Parathyroid adenoma (tissue), 2 donors: Measurements from ENCODE around the gene CD74.

Experiments used
- H2AFZ ChIP-seq: fragments of 300-600 bp; sonication (generic); one replicate; pipeline ENCODE4 v1.7.0; 2017; ENCODE audit warnings: antibody characterized with exemption, mild to moderate bottlenecking
- H3K27ac ChIP-seq: fragments of 300-600 bp; sonication (generic); one replicate; pipeline ENCODE4 v1.7.0; 2017
- H3K27me3 ChIP-seq: fragments of 300-600 bp; sonication (generic); one replicate; pipeline ENCODE4 v1.7.0; 2017; ENCODE audit warnings: low read length; ENCODE audit not compliant: control insufficient read depth, insufficient read depth
- H3K36me3 ChIP-seq: fragments of 300-600 bp; sonication (generic); one replicate; pipeline ENCODE4 v1.7.0; 2017; ENCODE audit warnings: low read length; ENCODE audit not compliant: control insufficient read depth, insufficient read depth
- H3K4me1 ChIP-seq: fragments of 300-600 bp; sonication (generic); one replicate; pipeline ENCODE4 v1.7.0; 2017; ENCODE audit warnings: control low read depth
- H3K4me2 ChIP-seq: fragments of 300-600 bp; sonication (generic); one replicate; pipeline ENCODE4 v1.7.0; 2017; ENCODE audit warnings: low read length
- H3K4me3 ChIP-seq: fragments of 300-600 bp; sonication (generic); one replicate; pipeline ENCODE4 v1.7.0; 2017; ENCODE audit warnings: low read depth, low read length
- H3K79me2 ChIP-seq: fragments of 300-600 bp; sonication (generic); one replicate; pipeline ENCODE4 v1.7.0; 2017; ENCODE audit warnings: control low read depth
- H3K9ac ChIP-seq: fragments of 300-600 bp; sonication (generic); one replicate; pipeline ENCODE4 v1.7.0; 2017; ENCODE audit warnings: mild to moderate bottlenecking
- H3K9me3 ChIP-seq: fragments of 300-600 bp; sonication (generic); one replicate; pipeline ENCODE4 v1.7.0; 2017; ENCODE audit warnings: low read length; ENCODE audit not compliant: control insufficient read depth
- TF ChIP-seq, protein P1 (sequence below): fragments of 300-600 bp; sonication (generic); IDR thresholded peaks from one replicate; pipeline ENCODE4 v1.7.0; 2017; ENCODE audit warnings: antibody characterized with exemption, mild to moderate bottlenecking
- donor health status: primary hyperparathyroidism.

CD74 gene

DNA sequence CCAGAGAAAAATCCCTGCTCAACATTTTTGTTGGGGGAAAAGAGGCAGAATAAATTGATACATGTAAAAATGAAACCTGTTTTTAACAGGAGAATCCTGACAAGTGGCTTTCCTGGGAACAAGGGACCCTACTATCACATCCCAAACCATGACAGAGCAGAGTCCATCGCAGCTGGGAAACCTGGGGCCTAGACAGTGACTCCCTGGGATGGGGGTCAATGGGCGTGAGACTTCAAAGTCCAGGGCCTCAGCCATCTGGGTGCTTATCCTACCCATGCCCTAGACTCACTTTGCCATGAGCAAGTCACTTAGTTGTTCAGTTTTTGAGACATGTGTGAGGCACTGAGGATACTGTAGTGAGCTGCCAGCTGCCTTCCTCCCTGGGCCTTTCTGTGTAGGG, 49.5 kb downstream of the CD74 start:
- Histone ChIP-seq H3K4me2 (no peak overlapping the region), H3K4me3 (no peak overlapping the region), H3K9me3 (no peaks in the 10 kb centered on the region), H3K4me1 (peaks cover 4% of the 10 kb centered on the region), H3K79me2 (peaks cover 5% of the 10 kb centered on the region), H3K27me3 (no peaks in the 10 kb centered on the region), H3K36me3 (no peaks in the 10 kb centered on the region), H3K9ac (no peak overlapping the region), H2AFZ (no peak overlapping the region), H3K27ac (no peak overlapping the region)
- TF ChIP-seq, protein P1, sequence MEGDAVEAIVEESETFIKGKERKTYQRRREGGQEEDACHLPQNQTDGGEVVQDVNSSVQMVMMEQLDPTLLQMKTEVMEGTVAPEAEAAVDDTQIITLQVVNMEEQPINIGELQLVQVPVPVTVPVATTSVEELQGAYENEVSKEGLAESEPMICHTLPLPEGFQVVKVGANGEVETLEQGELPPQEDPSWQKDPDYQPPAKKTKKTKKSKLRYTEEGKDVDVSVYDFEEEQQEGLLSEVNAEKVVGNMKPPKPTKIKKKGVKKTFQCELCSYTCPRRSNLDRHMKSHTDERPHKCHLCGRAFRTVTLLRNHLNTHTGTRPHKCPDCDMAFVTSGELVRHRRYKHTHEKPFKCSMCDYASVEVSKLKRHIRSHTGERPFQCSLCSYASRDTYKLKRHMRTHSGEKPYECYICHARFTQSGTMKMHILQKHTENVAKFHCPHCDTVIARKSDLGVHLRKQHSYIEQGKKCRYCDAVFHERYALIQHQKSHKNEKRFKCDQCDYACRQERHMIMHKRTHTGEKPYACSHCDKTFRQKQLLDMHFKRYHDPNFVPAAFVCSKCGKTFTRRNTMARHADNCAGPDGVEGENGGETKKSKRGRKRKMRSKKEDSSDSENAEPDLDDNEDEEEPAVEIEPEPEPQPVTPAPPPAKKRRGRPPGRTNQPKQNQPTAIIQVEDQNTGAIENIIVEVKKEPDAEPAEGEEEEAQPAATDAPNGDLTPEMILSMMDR = no peak

DNA sequence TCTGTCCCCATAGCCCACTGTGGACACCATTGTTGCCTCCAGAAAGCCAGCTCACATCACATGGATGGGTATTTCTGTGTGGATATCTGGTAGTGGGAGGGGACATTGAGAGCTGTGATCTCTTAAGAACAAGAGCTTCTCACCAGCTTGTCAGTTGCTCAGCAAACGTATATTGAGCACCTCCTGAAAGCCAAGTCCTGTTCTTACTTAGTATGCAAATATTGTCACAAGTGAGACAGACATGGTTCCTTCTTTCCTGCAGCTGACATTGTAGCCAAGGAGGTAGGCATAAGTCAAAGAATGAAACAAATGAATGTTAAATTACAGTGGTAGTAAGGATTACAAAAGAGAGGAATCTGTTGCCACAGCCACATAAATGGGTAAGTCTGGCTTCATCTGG, 51.4 kb downstream of the CD74 start:
- Histone ChIP-seq H3K4me1 (peaks cover 7% of the 10 kb centered on the region), H3K9ac (no peak overlapping the region), H3K36me3 (no peaks in the 10 kb centered on the region), H3K9me3 (no peaks in the 10 kb centered on the region), H3K79me2 (peaks cover 8% of the 10 kb centered on the region), H3K27ac (no peak overlapping the region), H3K27me3 (no peaks in the 10 kb centered on the region), H3K4me3 (no peak overlapping the region), H2AFZ (no peak overlapping the region), H3K4me2 (no peak overlapping the region)
- TF ChIP-seq, protein P1 = no peak

DNA sequence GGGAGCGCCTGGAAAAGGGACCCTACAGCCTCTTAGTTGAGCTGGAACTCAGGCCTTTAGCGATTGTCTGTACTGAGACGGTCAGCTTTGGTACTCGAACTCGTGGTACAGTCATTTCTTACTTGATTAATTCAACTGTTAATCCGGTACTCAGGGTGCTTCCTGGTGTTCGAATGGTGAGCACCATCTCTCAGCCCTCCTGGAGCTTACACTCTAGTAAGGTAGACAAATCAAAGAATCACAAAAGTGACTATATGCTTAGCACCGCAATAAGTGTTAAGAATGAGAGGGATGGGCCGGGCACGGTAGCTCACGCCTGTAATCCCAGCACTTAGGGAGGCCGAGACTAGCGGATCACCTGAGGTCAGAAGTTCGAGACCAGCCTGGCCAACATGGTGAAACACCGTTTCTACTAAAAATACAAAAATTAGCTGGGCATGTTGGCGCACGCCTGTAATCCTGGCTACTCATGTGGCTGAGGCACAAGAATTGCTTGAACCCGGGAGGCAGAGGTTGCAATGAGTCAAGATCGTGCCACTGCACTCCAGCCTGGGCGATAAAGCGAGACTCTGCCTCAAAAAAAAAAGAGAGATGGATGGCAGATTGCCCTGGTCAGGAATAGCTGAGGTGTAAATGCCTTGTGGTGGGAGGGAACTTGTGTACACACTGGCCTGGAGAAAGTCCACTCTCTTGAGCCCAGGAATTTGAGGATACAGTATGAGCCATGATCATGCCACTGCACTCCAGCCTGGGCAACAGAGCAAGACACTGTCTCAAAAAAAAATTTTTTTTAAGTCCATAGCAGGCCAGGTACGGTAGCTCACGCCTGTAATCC, 54.2 kb downstream of the CD74 start:
- Histone ChIP-seq H3K36me3 (no peaks in the 10 kb centered on the region), H3K27me3 (no peaks in the 10 kb centered on the region), H2AFZ (peak overlapping the region; percentile 98), H3K79me2 (peaks cover 8% of the 10 kb centered on the region), H3K9ac (peak overlapping the region; percentile 69), H3K9me3 (no peaks in the 10 kb centered on the region), H3K4me2 (peak overlapping the region; percentile 80), H3K4me3 (peak overlapping the region; percentile 82), H3K4me1 (peaks cover 7% of the 10 kb centered on the region), H3K27ac (no peak overlapping the region)
- TF ChIP-seq, protein P1 = no peak

DNA sequence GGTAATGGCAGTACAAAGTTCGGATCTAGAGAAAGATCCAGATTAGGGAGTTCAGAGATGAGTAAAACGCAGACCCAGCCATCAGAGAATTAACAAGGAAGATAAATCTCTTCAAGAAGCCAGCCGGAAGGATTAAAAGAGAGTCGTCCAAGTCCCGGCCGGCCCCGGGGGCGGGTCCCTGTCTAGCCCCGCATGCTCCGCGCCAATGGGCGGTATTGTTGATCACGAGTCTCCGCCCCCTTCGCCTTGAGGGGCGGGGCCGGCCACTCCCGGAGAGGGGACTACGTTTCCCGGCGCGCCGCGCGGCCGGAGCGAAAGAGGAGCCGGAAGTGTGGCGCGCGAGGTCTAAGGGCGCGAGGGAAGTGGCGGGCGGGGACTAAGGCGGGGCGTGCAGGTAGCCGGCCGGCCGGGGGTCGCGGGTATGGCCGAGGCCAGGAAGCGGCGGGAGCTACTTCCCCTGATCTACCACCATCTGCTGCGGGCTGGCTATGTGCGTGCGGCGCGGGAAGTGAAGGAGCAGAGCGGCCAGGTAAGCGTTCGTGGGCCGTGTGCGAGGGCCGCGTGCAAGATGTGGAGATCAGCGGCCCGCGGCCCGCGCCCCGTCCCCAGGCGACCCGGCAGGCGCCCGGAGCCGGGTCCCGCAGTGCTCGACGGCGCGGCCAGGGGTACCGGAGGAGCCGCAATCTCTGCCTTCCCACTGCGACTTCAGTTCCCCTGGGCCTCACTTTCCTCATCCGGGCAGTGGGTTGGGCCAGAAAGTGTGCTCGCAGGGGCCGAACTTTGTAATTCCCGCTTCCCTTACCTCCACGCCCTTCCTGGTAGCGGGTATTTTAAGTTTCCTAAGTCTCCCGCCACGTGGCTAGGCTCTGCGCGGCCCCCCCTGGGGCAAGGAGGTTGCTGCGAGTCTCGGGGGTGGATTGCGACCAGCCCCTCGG, 55.1 kb downstream of the CD74 start, which contains the start of gene TCOF1:
Gene TCOF1, plus strand, starts transcription at position 372 of the 935 bp plus-strand sequence. Its CDS starts 50 bp downstream, at position 422.
- Histone ChIP-seq H3K79me2 (peaks cover 8% of the 10 kb centered on the region), H2AFZ (peak within 1 kb of the TSS; percentile 98), H3K4me1 (peaks cover 7% of the 10 kb centered on the region), H3K27ac (peak within 1 kb of the TSS; percentile 19), H3K27me3 (no peaks in the 10 kb centered on the region), H3K9ac (peak within 1 kb of the TSS; percentile 69), H3K4me2 (peak within 1 kb of the TSS; percentile 80), H3K36me3 (no peaks in the 10 kb centered on the region), H3K4me3 (peak within 1 kb of the TSS; percentile 82), H3K9me3 (no peaks in the 10 kb centered on the region)
- TF ChIP-seq, protein P1 = no peak
